ENCODE results near the gene CAPNS2. TPM values are rescaled to one million over a fixed set of nuclear protein-coding genes. Genes with fewer than 3 reads are reported as not detected.

CAPNS2 gene
- total RNA-seq, 1 experiment from 2014 or later = not detected

DNA sequence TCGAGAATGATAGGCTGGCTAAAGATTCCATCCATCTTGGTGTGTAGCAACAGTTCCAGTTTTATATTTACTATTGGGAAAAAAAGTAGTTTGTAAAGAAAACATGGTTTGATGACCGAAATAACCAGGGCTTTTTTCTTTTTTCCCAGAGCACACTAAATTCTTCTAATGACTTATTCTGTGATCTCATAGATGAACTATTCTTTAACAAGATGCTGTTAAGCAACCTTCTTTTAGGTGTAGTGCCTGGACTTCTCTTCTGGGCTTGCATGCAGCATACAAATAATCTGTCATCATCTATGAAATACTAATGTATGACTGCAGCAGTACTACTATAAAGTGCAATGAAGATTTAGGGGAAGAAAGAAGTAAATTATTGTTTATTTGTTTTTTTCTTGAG lies 11.0 kb upstream of the CAPNS2 start:
- Mint-ChIP-seq H3K27ac (no peak overlapping the region), H3K9me3 (no peaks in the 10 kb centered on the region), H3K27me3 (ENCODE audit: low read depth) (no peaks in the 10 kb centered on the region), H3K36me3 (ENCODE audit: insufficient read depth in 1 of 3, low read depth in 3 of 3) (peaks cover 0 to 2% (median 0%) of the 10 kb centered on the region in 3 experiments; a peak in 2 of 7 replicates), H3K4me3 (no peak overlapping the region), H3K4me1 (no peaks in the 10 kb centered on the region)
- H3T11ph ChIP-seq (ENCODE audit: low read length) = no peak overlapping the region
- no peaks in the 10 kb centered on the region for H3K27me3 ChIP-seq (ENCODE audit: insufficient read depth, low read length)
- no peak overlapping the region for H2BK12ac ChIP-seq (ENCODE audit: insufficient read length, low read depth, low read length)
- H3K9ac ChIP-seq (ENCODE audit: extremely low read depth, insufficient read length, low read length) = no peak overlapping the region
- H3K4ac ChIP-seq (ENCODE audit: low read depth, low read length) = no peak overlapping the region
- H3K4me1 ChIP-seq (ENCODE audit: insufficient read depth, low read length) = no peaks in the 10 kb centered on the region
- no peak overlapping the region for H2BK20ac ChIP-seq (ENCODE audit: low read depth, low read length, poor library complexity, severe bottlenecking)
- no peak overlapping the region for H3K23ac ChIP-seq (ENCODE audit: insufficient read length, low read depth, low read length)
- no peak for DNase-seq
- no peak overlapping the region for H4K91ac ChIP-seq (ENCODE audit: insufficient read length, low read depth, low read length)
- no peak overlapping the region for H3K18ac ChIP-seq (ENCODE audit: insufficient read length, low read depth, low read length)
- no peaks in the 10 kb centered on the region for H3K9me3 ChIP-seq (ENCODE audit: control insufficient read depth, low read depth, low read length)
- TF ChIP-seq, protein P1, sequence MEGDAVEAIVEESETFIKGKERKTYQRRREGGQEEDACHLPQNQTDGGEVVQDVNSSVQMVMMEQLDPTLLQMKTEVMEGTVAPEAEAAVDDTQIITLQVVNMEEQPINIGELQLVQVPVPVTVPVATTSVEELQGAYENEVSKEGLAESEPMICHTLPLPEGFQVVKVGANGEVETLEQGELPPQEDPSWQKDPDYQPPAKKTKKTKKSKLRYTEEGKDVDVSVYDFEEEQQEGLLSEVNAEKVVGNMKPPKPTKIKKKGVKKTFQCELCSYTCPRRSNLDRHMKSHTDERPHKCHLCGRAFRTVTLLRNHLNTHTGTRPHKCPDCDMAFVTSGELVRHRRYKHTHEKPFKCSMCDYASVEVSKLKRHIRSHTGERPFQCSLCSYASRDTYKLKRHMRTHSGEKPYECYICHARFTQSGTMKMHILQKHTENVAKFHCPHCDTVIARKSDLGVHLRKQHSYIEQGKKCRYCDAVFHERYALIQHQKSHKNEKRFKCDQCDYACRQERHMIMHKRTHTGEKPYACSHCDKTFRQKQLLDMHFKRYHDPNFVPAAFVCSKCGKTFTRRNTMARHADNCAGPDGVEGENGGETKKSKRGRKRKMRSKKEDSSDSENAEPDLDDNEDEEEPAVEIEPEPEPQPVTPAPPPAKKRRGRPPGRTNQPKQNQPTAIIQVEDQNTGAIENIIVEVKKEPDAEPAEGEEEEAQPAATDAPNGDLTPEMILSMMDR (conservative IDR thresholded peaks at IDR 0.05) = no peak
- no peak overlapping the region for H2BK120ac ChIP-seq (ENCODE audit: low read depth, low read length, poor library complexity, severe bottlenecking)
- H3K79me2 ChIP-seq (ENCODE audit: insufficient read depth, low read length) = no peaks in the 10 kb centered on the region
- no CpG with 5 or more reads among the region's 2 CpGs for whole genome bisulfite sequencing (ENCODE audit: extremely low coverage, insufficient read length, low lambda C conversion rate)
- H4K8ac ChIP-seq (replicated peaks; ENCODE audit: insufficient read length, low read depth, low read length) = no peak overlapping the region
- H2BK5ac ChIP-seq (ENCODE audit: insufficient read length, low read length) = no peak overlapping the region
- H3K14ac ChIP-seq (ENCODE audit: insufficient read depth, low read length) = no peak overlapping the region
- H2AFZ ChIP-seq (ENCODE audit: low read length) = no peak overlapping the region
- H4K20me1 ChIP-seq (ENCODE audit: control insufficient read depth, insufficient read depth, insufficient read length) = no peaks in the 10 kb centered on the region
- no peak overlapping the region for H3K4me2 ChIP-seq (ENCODE audit: insufficient read depth, insufficient read length, low read length)
- H3K27ac ChIP-seq (ENCODE audit: insufficient read length, low read depth, low read length) = no peak overlapping the region
- no peak overlapping the region for H2BK15ac ChIP-seq (ENCODE audit: low read depth, low read length)
- H4K5ac ChIP-seq (ENCODE audit: insufficient read length, low read depth, low read length) = no peak overlapping the region
- no peaks in the 10 kb centered on the region for H3K23me2 ChIP-seq (ENCODE audit: insufficient read length, low read depth, low read length, poor library complexity, severe bottlenecking)
- H3K56ac ChIP-seq (ENCODE audit: insufficient read length, low read depth, low read length) = no peak overlapping the region
- H2AK5ac ChIP-seq (ENCODE audit: insufficient read length, low read length) = no peak overlapping the region
- H3K79me1 ChIP-seq (ENCODE audit: insufficient read depth, low read depth, low read length, poor library complexity, severe bottlenecking) = no peaks in the 10 kb centered on the region

Measured in H9 (cell line).